ENCODE data around the gene CPED1.
"Not testable (repeated sequence)": the region's sequence is repeated elsewhere in the genome, so short reads cannot be mapped to it uniquely, and the experiment has no call there.

Gene CPED1

GRCh38 chr7:121072826-121073225, 84.3 kb downstream of the CPED1 start:
- no peak overlapping the region for H3K4me3 ChIP-seq (ENCODE audit: control insufficient read depth in 1 of 7, extremely low read depth in 1 of 7, insufficient read depth in 4 of 7, low read depth in 2 of 7, low read length in 6 of 7)
- H3K27ac ChIP-seq (ENCODE audit: insufficient read depth in 1 of 2, low read depth in 1 of 2, low read length in 2 of 2, poor library complexity in 1 of 2, severe bottlenecking in 2 of 2), result no peak overlapping the region
- H3K36me3 ChIP-seq (ENCODE audit: control insufficient read depth in 4 of 4, insufficient read depth in 4 of 4, low read length in 3 of 4), result no peaks in the 10 kb centered on the region
- H3K9me3 ChIP-seq (ENCODE audit: control extremely low read depth in 1 of 5, control insufficient read depth in 4 of 5, insufficient read depth in 2 of 5, low read depth in 1 of 5, low read length in 4 of 5), result no peaks in the 10 kb centered on the region
- no CpG with 5 or more reads among the region's 2 CpGs for WGBS (ENCODE audit: insufficient coverage)
- no peak for DNase-seq
- POLR2A ChIA-PET, result no interaction called here
- no peaks in the 10 kb centered on the region for H3K27me3 ChIP-seq (replicated peaks in 2 of 5; ENCODE audit: control insufficient read depth in 4 of 5, insufficient read depth in 5 of 5, low read length in 4 of 5)
- H3K4me1 ChIP-seq (ENCODE audit: control extremely low read depth in 1 of 4, control insufficient read depth in 4 of 4, insufficient read depth in 4 of 4, low read length in 3 of 4), result peaks cover 0 to 9% (median 0%) of the 10 kb centered on the region in 4 experiments
- CTCF ChIA-PET, result interaction anchor here (1.2 to 1.4 kb wide), 2 partner anchors 8 to 10 kb away, joined by 3 to 4 read pairs; no protein-coding TSS in a partner anchor

DNA sequence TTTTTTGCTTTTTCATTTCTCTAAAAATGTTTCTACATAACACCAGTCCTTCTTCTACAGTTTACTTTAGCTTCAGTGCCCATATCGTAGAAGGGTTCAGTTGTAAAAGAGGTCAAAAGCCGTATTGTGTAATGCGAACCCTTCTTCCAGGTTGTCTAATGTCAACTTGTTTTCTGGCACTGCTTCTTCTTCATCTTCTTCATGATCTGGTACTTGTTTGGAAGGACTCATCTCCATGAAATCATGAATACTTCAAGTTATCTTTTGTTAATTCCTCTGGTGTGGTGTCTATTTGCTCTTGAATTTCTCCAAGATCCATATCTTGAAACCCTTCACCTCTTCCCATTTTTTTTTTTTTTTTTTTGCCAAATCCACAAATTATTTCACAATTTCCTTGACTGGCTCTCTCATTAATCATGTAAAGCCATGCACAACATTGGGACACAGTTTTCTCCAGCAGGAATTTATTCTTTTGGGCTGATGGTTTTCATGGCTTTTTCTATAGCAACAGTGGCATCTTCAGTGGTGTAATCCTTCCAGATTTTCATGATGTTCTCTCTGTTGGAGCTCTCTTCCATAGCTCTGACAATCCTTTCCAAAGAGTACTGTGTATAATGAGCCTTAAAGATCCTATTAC, 85.1 kb downstream of the CPED1 start:
- CTCF ChIA-PET, result interaction anchor here (1.2 to 16.5 kb wide), 3 partner anchors 8 to 85 kb away, joined by 3 to 193 read pairs (median 4); partner anchors contain the start of gene CPED1
- no peaks in the 10 kb centered on the region for H3K9me3 ChIP-seq (ENCODE audit: control extremely low read depth in 1 of 5, control insufficient read depth in 4 of 5, insufficient read depth in 2 of 5, low read depth in 1 of 5, low read length in 4 of 5)
- 100% methylated on average over 1 of the region's 3 CpGs for WGBS (ENCODE audit: insufficient coverage)
- no peak overlapping the region for H3K27ac ChIP-seq (ENCODE audit: insufficient read depth in 1 of 2, low read depth in 1 of 2, low read length in 2 of 2, poor library complexity in 1 of 2, severe bottlenecking in 2 of 2)
- no peak overlapping the region for H3K4me3 ChIP-seq (ENCODE audit: control insufficient read depth in 1 of 7, extremely low read depth in 1 of 7, insufficient read depth in 4 of 7, low read depth in 2 of 7, low read length in 6 of 7)
- no peaks in the 10 kb centered on the region for H3K36me3 ChIP-seq (ENCODE audit: control insufficient read depth in 4 of 4, insufficient read depth in 4 of 4, low read length in 3 of 4)
- no peaks in the 10 kb centered on the region for H3K27me3 ChIP-seq (replicated peaks in 2 of 5; ENCODE audit: control insufficient read depth in 4 of 5, insufficient read depth in 5 of 5, low read length in 4 of 5)
- POLR2A ChIA-PET, result no interaction called here
- H3K4me1 ChIP-seq (ENCODE audit: control extremely low read depth in 1 of 4, control insufficient read depth in 4 of 4, insufficient read depth in 4 of 4, low read length in 3 of 4), result peaks cover 0 to 9% (median 0%) of the 10 kb centered on the region in 4 experiments
- no peak for DNase-seq

- DNase-seq; H3K4me3 ChIP-seq (ENCODE audit: control insufficient read depth in 1 of 7, extremely low read depth in 1 of 7, insufficient read depth in 4 of 7, low read depth in 2 of 7, low read length in 6 of 7); H3K36me3 ChIP-seq (ENCODE audit: control insufficient read depth in 4 of 4, insufficient read depth in 4 of 4, low read length in 3 of 4); H3K27me3 ChIP-seq (replicated peaks in 2 of 5; ENCODE audit: control insufficient read depth in 4 of 5, insufficient read depth in 5 of 5, low read length in 4 of 5); H3K27ac ChIP-seq (ENCODE audit: insufficient read depth in 1 of 2, low read depth in 1 of 2, low read length in 2 of 2, poor library complexity in 1 of 2, severe bottlenecking in 2 of 2); H3K4me1 ChIP-seq (ENCODE audit: control extremely low read depth in 1 of 4, control insufficient read depth in 4 of 4, insufficient read depth in 4 of 4, low read length in 3 of 4); POLR2A ChIA-PET; H3K9me3 ChIP-seq (ENCODE audit: control extremely low read depth in 1 of 5, control insufficient read depth in 4 of 5, insufficient read depth in 2 of 5, low read depth in 1 of 5, low read length in 4 of 5): not testable (repeated sequence)
- WGBS (ENCODE audit: insufficient coverage), result no CpG with 5 or more reads among the region's 5 CpGs
- CTCF ChIA-PET, result interaction anchor here (0.9 to 16.5 kb wide), 7 partner anchors 13 to 109 kb away, joined by 3 to 193 read pairs (median 3); partner anchors contain the start of gene CPED1
Observed at GRCh38 chr7:121075424-121075841, 86.9 kb downstream of the CPED1 start.

DNA sequence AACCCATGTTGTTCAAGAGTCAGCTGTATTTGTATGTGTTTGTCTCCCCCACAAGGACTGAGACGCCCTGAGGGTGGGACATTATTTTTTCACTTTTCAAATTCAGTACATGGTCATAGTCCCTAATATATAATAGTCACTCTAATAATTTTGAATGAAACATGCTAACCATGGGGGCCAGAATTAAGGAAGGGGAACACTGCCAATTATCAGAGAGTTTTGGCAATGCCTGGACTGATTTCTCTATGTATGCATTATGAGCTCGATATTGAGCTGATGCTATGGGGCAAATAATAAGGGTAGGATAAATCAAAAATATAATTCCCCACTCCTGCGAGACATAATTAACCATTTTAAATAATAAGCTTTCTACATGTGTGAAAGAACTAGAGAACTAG, 87.4 kb downstream of the CPED1 start:
- POLR2A ChIA-PET, result no interaction called here
- no CpG with 5 or more reads among the region's 3 CpGs for WGBS (ENCODE audit: insufficient coverage)

DNA sequence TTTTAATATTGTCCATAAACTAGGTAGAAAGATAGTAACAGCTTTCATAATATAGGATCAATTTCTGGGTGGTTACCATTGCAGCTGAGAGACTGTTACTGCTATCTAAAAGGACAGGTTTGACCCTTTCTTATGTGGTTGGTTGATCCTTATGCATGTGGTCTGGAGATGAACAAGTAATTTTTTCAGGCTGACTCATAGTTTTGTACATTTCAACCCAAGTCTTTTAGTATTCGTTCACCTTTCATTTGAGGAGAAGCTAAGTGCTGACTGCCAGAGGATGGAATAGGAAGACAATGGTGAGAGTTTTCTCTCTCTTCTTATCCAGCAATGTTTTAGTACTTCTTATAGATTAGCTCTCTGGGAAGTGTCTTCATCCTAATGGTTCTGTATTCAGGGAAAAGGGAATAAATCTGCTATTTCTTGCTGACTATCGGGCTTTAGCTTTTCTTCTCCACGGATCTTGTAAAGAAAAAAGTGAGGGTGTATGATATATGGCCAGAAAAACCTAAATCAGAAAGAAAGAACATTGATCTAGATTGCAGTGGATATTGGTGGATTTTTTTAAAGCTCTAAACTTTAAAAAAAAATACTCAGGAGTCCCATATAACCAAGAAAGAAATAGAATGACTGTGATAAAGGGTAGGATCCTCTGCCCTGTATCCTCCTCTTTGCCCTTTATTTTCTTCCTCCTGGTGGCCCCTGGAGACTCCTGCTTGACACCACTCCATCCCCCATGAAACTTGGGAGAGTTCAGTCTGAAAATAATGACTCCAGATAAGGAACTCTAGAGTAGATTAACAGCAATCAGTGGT, 88.0 kb downstream of the CPED1 start:
- H3K4me3 ChIP-seq (ENCODE audit: control insufficient read depth in 1 of 7, extremely low read depth in 1 of 7, insufficient read depth in 4 of 7, low read depth in 2 of 7, low read length in 6 of 7), result peak overlapping the region in 1 of 7 experiments; percentile 24
- peak overlapping the region in 1 of 2 experiments; percentile 78 for H3K27ac ChIP-seq (ENCODE audit: insufficient read depth in 1 of 2, low read depth in 1 of 2, low read length in 2 of 2, poor library complexity in 1 of 2, severe bottlenecking in 2 of 2)

More for the DNA sequence above, 87.4 kb downstream of the CPED1 start:
- no peak overlapping the region for H3K27ac ChIP-seq (ENCODE audit: insufficient read depth in 1 of 2, low read depth in 1 of 2, low read length in 2 of 2, poor library complexity in 1 of 2, severe bottlenecking in 2 of 2)
- H3K9me3 ChIP-seq (ENCODE audit: control extremely low read depth in 1 of 5, control insufficient read depth in 4 of 5, insufficient read depth in 2 of 5, low read depth in 1 of 5, low read length in 4 of 5), result no peaks in the 10 kb centered on the region
- peaks cover 0 to 9% (median 0%) of the 10 kb centered on the region in 4 experiments for H3K4me1 ChIP-seq (ENCODE audit: control extremely low read depth in 1 of 4, control insufficient read depth in 4 of 4, insufficient read depth in 4 of 4, low read length in 3 of 4)
- no peaks in the 10 kb centered on the region for H3K36me3 ChIP-seq (ENCODE audit: control insufficient read depth in 4 of 4, insufficient read depth in 4 of 4, low read length in 3 of 4)
- DNase-seq, result no peak
- no peaks in the 10 kb centered on the region for H3K27me3 ChIP-seq (replicated peaks in 2 of 5; ENCODE audit: control insufficient read depth in 4 of 5, insufficient read depth in 5 of 5, low read length in 4 of 5)
- CTCF ChIA-PET, result interaction anchor here (0.6 to 16.5 kb wide), 10 partner anchors 13 to 400 kb away, joined by 3 to 193 read pairs (median 4); partner anchors contain the start of genes CPED1 and TSPAN12
- no peak overlapping the region for H3K4me3 ChIP-seq (ENCODE audit: control insufficient read depth in 1 of 7, extremely low read depth in 1 of 7, insufficient read depth in 4 of 7, low read depth in 2 of 7, low read length in 6 of 7)

GRCh38 chr7:121077165-121077630, 88.7 kb downstream of the CPED1 start:
- Histone ChIP-seq H3K4me1 (ENCODE audit: control extremely low read depth in 1 of 4, control insufficient read depth in 4 of 4, insufficient read depth in 4 of 4, low read length in 3 of 4) (peaks cover 0 to 9% (median 0%) of the 10 kb centered on the region in 4 experiments), H3K9me3 (ENCODE audit: control extremely low read depth in 1 of 5, control insufficient read depth in 4 of 5, insufficient read depth in 2 of 5, low read depth in 1 of 5, low read length in 4 of 5) (no peaks in the 10 kb centered on the region), H3K27ac (ENCODE audit: insufficient read depth in 1 of 2, low read depth in 1 of 2, low read length in 2 of 2, poor library complexity in 1 of 2, severe bottlenecking in 2 of 2) (peak overlapping the region in 1 of 2 experiments; percentile 78), H3K27me3 (replicated peaks in 2 of 5; ENCODE audit: control insufficient read depth in 4 of 5, insufficient read depth in 5 of 5, low read length in 4 of 5) (no peaks in the 10 kb centered on the region), H3K36me3 (ENCODE audit: control insufficient read depth in 4 of 4, insufficient read depth in 4 of 4, low read length in 3 of 4) (no peaks in the 10 kb centered on the region), H3K4me3 (ENCODE audit: control insufficient read depth in 1 of 7, extremely low read depth in 1 of 7, insufficient read depth in 4 of 7, low read depth in 2 of 7, low read length in 6 of 7) (peak overlapping the region in 1 of 7 experiments; percentile 24)
- DNase-seq, result no peak
- CTCF ChIA-PET, result interaction anchor here (1.1 to 16.5 kb wide), 4 partner anchors 18 to 89 kb away, joined by 4 to 193 read pairs (median 6); partner anchors contain the start of gene CPED1
- POLR2A ChIA-PET, result no interaction called here

More for the DNA sequence above, 88.0 kb downstream of the CPED1 start:
- 100% methylated on average over 2 of the region's 3 CpGs for WGBS (ENCODE audit: insufficient coverage)
- Histone ChIP-seq H3K9me3 (ENCODE audit: control extremely low read depth in 1 of 5, control insufficient read depth in 4 of 5, insufficient read depth in 2 of 5, low read depth in 1 of 5, low read length in 4 of 5) (no peaks in the 10 kb centered on the region), H3K4me1 (ENCODE audit: control extremely low read depth in 1 of 4, control insufficient read depth in 4 of 4, insufficient read depth in 4 of 4, low read length in 3 of 4) (peaks cover 0 to 9% (median 0%) of the 10 kb centered on the region in 4 experiments), H3K27me3 (replicated peaks in 2 of 5; ENCODE audit: control insufficient read depth in 4 of 5, insufficient read depth in 5 of 5, low read length in 4 of 5) (no peaks in the 10 kb centered on the region), H3K36me3 (ENCODE audit: control insufficient read depth in 4 of 4, insufficient read depth in 4 of 4, low read length in 3 of 4) (no peaks in the 10 kb centered on the region)
- ChIA-PET POLR2A (no interaction called here), CTCF (interaction anchor here (0.6 to 16.5 kb wide), 10 partner anchors 19 to 401 kb away, joined by 3 to 193 read pairs (median 4); partner anchors contain the start of genes CPED1 and TSPAN12)
- DNase-seq, result peak; percentile 21 to 75 (median 59)
